T-helper 9 cell (primary cell): ENCODE data around the gene SPRY2.
"Not testable (repeated sequence)": the region's sequence is repeated elsewhere in the genome, so short reads cannot be mapped to it uniquely, and the experiment has no call there.

Source experiments
- DNase-seq: peaks from one replicate; pipeline ENCODE4 v3.0.0-alpha.2; 2020

The SPRY2 gene

DNA sequence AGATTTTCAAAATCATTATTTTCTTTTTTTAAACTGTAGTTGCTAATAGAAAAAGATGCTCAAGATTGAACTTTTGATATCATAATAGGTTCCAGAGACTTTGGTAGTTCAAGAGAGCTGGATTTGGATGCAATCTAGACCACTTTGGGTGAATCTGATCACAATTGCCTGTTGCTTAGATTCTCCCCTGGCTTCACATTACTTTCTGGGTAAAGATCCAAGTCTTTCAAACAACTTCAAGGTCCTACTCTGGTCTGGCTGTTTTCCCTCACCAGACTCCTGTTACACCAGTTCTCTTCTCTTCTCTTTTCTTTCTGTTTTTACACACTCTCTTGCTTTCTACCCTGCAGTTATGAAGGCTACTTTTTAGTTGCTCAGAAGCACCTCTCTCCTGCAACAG, 7.4 kb upstream of the SPRY2 start:
- no peak for DNase-seq

DNA sequence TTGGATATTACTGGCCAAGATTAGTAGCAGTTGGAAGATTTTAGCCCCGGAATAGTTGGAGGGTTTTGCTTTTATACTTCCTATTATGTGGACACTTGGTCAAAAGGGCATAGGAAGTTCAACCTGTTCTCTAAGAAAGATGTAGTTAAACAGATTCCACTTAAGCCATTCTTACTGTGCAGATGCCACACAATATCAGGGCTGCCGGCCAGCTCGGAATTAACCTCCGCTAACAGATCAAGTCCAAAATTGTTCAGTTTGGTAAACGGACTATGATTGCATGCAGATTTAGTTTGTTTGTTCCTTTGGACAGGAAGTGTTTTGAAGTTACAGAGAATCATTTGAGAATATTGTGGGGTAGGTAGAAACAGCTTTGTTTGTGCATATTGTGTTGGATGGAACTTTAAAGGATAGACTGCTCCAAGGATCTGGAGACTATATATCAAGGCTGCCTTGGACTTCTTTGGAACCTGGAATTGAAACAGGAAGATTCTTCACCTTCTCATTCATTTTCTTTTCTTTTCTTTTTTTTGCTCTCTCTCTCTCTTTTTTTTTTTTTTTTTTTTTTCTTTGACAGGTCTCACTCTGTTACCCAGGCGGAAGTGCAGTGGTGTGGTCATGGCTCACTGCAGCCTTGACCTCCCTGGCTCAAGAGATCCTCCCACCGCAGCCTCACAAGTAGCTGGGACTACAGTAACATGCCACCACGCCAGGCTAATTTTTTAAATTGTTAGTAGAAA, 5.0 kb upstream of the SPRY2 start:
- DNase-seq, result no peak

DNA sequence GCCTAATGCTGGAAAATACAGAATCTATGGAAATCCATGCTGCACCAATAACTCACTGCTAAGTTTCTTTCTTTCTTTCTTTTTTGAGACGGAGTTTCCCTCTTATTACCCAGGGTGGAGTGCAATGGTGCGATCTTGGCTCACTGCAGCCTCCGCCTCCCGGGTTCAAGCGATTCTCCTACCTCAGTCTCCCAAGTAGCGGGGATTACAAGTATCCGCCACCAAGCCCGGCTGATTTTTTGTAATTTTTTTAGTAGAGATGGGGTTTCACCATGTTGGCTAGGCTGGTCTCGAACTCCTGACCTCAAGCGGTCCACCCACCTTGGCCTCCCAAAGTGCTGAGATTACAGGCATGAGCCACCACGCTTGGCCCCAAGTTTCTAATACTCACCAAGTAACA, 3.1 kb upstream of the SPRY2 start:
- not testable (repeated sequence) for DNase-seq

DNA sequence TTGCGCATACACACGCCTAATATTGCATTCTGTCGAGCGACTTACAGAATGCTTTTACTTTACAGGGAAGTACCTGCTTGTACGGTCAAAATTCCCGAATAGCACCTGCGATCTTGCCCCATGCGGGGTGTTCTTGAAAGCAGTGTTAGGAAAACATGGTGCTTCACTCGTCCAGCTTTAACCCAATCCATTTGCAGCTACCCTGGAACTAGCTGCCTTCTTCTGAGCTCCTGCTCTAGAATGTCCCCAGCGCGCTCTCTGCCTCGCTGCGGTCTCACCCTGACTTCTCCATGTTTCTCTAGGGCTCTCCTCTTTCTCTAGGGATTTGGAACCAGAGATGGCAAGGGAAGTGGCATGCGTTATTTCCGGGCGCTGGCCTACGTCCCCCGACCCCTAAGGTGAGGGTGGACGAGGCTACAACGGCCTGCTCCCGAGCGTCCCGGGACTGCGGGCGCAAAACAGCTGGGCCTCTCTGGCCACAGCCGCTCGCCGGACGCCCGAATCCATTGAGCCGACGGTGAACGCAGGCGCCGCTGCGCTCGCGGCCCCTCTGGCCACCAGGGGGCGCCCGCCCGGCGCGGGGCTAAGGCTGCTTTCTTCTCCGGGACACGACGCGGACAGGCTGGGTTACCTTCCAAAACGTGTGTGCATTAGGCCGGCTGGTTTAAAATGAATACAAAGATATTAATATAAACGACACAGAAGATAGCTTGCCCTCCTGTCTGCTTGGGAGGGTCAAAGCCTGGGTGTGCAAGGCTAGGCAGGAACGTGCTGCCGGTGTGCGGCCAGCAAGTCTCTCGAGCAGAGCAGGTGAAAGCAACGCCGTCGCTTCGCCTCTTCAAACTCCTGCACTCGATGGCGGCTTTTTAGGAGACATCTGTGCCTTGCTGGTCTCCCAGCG, 1.8 kb upstream of the SPRY2 start:
- peak; percentile 37 for DNase-seq

DNA sequence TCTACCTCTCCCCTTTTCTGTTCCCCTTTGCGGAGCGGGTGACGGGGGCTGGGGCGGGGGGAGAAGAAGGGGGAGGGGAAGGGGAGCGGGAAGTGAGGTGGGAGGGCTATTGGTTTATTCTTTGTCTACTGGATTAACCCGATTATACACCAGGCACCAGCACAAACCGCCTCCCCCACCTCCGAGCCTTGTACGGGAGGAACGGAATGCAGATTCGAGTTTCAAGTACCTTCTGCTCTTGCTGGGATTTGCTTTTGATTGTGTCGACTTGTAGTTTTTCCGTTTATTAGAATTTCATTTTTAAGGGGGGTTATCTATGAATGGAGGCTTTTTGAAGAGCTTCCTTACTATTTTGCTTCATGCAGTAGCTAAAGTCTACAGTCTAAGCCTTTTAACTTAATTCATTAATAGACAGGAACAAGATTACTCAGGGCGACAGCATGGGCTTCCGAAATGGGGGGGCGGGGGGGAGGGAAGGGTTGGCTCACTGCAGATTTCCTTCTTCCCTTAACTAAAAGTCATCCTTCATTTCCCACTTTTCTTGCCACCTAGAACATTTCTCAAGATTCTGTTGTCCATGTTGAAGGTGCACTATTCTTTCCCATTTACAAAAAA, 937 bp upstream of the SPRY2 start:
- no peak for DNase-seq

DNA sequence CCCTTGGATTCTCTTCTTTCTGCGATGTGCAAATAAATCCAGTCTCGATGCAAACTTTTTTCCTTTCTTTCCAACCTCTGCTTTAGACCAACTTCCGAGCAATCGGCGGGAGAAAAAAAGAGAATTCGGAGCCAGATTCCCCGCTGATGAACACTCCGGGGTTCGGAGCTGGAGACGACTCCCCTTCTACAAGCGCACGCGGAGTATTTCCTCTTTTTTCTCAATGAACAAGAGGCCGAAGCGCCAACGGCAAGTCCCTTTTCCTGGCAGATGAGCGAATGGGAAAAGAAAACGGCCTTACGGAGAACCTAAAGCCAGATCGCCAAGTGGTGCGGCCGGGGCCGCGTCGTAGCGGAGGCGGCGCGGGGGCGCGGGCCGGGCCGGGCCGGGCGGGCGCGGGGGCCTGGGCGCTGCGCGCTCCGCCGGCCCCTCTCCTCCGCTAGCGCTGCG, 250 bp downstream of the SPRY2 start:
- DNase-seq, result no peak

DNA sequence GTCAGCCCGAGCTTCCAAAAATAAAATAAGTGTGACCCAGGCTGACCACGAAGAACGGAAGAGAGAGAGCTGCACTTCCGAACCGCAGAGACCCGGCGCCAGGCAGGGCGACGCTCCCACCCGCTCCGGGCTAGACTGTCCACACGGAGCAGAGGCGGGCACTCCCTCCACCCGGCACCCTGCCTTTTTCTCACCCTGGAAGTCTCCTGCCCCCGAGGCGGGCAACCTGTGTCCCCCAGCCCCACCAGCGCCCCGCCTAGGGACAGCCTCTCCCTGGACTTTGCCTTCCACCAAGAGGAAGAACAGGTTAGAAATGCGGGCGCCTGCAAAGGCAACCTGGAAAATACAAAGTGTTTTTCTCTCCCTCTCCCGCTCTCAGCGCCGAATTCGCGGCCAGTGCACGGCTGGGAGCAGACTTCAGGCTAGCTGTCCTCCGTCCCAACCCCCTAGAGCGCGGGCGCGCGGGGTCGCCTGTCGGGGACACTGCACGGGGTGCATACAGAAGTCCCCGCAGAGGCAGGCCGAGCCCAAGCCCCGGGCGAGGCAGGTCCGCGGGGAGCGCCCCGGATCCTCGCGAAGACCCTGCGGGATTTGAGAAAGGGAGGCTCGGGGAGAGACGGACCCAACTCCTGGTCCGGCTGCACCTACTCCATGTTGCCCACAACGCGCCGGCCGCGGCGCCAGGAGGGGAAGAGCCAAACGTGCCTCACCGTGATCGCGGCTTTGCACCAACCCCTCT, 845 bp downstream of the SPRY2 start:
- no peak for DNase-seq

DNA sequence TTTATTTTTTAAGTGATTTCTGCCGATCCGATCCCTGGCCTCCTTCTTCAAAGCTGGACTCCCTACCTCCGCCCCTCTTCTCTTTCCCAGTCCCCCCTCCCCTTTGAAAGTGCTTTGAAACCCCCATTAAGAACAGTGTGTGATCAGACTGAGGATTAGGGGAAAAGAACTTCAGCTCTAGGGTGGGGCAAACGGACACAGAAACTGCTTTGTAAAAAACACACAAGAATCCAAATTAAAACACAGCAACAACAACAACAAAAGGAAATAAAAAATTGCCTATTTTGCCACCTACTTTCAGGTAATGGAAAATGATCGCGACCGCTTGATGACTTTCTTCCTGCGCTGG, 1.4 kb downstream of the SPRY2 start:
- no peak for DNase-seq

DNA sequence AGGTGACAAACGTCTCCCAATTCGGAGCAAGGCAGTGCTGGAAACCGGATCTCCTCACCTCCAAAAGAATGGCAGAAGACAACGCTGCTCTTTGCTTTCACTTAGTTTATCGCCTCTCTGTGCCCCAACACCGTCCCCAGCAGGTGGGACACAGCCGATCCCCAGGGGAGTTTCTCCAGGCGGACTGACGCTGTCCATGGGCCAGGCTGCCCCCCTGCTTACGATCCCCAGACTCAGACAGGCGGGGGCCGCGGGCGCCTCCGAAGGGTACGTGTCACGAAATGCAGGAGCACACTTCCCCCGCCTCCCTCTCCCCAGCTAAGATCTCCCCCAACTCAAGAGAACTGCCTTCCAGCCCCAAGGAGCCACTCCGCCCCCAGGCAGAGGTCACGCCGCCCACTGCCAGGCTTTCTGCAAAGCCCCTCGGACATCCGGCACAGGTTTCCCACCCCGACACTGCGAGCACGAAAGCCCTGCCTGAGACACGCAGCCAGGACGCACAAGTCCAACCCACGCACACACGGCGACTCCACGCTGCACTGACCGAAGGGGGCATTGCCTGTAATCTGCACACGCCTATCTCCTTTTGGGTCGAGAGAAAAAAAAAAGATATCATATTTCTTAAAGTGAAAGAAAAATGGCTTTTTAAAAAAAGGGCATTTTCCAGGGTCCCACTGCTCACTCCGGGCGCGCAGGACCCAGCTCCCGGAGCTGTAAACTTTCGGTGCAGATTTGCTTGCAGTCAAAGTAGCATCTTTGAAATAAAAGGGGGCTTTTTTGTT, 2.0 kb downstream of the SPRY2 start:
- DNase-seq, result no peak

DNA sequence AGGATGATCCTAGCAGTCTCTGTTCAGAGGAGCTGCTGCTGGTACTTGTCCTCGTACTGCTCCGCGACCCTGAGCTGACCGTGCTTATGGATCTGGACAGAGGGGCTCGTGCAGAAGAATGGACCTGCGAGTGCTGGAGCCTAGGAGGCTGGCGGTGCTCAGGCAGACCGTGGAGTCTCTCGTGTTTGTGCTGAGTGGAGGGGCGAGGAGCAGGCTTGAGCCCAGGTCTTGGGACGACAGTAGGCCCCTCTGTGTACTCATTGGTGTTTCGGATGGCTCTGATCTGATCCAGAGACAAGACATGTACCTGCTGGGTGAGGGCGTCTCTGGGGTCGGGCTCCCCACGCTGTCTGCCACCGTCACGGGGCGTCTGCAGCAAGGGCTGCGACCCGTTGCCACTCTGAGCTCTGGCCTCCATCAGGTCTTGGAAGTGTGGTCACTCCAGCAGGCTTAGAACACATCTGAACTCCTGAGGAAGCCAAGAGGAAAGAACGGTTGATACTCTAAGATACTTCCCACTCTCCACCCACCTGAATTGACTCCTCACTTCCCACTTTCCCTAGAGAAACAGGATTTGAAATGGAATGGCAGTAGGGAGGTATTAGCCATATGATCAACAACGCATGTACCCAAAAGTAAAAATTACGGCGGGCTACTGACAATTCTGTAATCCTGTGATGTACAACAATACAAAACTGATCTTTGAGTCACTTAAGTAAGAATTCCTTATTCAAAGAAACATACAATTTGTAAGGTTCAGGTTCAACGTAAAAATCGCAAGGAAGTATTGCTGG, 3.4 kb downstream of the SPRY2 start:
- DNase-seq, result no peak

DNA sequence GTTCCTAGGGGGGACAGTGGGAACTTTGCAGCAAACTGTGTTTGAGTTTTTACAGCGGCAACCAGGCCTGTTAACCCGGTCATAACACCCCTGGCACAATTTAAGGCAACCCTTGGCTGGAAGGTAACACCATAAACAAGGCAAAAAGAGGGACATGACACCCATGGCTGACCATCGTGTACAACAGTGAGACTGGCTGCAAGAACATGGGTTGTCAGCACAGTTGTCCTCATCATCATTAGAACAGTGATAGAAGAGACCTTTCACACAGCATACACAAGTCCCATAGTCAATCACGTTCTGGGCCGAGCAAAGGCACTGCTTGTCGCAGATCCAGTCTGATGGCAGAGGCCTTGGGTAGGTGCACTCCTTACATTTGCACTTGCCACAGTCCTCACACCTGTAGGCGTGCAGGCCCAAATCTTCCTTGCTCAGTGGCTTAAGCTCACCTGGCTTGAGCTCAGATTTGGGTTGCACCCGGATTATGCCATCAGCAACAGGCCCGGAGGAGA, 4.1 kb downstream of the SPRY2 start:
- DNase-seq, result no peak

DNA sequence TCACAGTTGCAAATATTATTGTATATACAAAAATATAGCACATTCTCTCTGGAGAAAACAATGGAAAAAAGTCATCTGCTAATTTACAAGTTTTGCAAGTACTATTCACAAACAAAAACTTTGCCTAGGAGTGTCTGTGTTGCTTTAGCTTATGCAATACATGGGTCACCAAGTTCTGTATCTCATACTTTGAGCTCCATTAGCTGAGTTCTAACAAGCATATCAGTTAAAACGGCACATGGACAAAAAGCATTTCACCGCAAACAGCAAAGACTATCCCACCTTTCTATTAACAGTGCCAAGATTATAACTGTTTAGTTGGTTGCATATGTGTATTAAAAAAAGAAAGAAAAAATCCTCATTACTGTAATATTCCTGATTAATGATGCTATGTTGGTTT, 4.6 kb downstream of the SPRY2 start:
- no peak for DNase-seq

DNA sequence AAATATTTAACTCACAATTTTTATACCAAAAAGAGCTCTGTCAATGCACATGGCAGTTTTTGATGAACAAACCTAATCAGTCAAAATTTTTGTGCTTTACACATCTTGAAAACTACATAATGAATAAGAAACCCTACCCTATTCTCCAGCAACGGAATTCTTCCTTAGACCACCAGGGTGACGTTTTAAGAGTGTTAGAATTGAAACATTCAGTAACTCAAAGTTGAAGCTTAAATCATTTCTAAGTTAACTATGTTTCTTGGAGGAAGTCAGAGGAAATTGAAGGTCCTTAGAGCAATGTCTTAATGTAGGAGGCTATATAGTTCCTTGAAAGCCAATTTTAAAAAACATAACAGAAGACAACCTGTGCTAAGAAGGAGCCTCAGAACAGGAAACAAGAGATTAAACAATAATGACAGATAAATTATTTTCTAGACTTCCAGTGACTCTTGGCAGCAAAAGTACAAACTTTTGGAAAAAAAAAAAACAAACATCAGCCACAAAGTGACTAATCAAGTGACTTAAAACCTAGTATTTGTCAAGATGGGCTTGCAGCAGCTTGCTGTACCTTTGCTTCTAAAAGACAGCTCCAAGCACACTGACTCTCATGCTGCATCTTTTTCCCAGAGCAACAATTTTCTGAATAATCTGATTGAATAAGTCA, 6.2 kb downstream of the SPRY2 start:
- DNase-seq, result no peak

DNA sequence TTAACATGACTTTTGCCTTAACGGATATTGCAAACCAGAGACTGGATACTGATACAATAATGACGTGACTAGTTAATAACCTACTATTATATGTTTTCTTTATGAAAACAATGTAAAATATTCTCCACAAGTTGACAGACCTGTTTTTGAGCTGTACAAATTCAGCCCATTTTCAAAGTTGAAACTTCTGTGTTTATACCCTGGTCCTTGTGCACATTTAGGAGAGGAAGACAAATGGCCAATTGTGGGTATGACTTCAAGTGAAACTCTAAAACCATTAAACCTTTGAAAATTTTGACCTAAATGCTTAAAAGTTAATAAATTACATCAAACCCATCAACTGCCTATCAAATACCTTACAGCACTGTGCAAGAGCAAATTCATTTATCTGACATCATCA, 8.9 kb downstream of the SPRY2 start:
- DNase-seq, result no peak

DNA sequence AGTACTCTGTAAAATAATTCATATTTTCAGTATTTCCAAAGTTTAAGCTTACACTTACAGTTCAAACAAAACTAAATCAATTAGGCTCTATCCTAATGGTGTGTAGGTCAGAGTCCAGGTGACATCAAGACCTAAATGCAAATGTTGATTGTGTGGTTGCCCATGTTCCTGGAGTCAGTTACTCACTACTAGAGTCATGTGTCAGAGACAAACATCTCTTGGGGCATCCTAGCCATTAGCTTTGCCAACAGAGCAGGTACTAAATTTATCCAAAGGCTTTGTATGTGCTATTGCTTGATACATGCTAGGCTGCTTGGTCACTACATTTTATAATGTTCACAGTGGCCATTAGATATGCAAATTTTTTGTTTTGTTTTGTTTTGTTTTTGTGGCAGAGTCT, 11.7 kb downstream of the SPRY2 start:
- DNase-seq, result no peak

DNA sequence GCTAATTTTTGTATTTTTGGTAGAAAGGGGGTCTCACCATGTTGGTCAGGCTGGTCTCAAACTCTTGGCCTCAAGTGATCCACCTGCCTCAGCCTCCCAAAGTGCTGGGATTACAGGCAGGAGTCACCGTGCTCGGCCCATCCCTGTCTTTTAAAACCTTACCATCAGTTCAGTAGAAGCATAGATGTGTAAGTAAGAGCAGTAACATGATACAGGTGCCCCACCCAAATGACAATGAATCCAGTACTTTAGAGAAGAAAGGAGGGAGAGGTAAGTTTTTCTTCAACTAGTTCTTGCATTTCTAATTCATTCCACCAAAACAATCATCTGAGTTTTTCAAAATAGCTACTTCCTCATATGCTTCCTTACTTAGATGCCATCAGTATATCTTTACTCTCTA, 21.9 kb downstream of the SPRY2 start:
- no peak for DNase-seq

DNA sequence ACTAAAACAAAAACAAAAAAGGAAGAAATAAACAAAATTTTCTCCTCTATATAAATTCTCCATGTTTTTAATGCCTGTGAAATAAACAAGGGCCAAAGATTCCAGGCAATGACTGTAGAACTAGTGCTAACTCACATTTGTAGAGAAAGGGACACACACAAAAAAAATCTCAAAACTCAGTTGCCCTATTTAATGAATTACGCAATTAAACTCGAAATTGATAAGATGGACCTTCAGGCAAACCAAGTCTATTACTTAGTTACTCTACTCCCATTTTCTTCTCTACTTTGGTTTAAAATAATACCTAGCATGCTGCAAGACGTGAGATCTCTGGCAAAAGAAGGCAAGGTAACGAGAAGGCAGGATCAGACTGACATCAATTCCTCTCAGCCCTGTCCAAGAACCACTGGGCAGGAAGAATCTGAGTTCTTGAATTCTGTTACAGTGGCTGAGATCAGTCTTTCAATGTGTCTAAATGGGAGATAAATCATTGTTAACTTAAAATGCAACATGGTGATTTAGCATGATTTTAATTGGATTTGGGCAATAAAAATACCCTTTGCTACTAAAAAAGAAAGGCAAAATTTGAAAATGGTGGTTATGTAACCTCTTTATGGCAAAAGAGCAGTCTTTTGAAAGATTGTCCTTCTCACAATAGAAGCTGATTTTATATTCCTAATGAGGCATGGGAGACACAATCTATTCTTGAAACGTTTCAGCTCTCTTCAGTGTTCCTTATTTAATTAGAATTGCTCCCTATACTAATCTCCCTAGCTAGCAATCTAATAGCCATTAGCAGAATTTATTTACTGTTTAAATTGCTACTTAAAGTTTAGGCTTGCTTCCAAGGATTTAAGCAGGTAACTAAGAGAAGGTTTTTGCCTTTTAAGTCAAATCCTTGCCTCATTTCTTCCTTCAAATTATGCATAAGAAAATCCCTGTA, 25.9 kb downstream of the SPRY2 start:
- DNase-seq, result no peak

DNA sequence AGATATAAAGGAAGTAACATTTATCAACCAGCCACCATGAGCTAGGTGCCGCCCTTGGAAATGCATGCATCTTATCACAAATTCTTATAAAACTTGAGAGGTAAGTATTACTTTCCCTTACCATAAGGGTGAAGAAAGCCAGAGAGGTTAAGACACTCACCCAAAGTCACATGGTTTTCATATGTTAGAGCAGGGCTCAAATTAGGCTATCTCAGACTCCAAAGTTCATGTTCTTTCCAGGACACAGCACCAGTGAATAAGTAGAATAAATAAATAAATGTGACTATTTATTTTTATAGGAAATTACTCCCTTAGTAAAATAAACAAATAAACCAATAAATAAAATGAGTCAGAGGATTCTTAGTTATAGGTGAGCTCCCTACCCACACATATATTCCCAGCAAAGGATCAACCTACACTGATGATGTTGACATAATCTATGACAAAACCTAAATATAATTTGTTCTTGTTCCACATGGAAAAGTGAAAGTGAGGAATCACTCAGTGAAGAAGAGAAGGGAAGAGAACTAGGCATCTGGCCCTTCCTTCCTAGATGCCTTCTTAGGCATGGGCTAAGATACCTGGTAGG, 27.2 kb downstream of the SPRY2 start:
- DNase-seq, result no peak

DNA sequence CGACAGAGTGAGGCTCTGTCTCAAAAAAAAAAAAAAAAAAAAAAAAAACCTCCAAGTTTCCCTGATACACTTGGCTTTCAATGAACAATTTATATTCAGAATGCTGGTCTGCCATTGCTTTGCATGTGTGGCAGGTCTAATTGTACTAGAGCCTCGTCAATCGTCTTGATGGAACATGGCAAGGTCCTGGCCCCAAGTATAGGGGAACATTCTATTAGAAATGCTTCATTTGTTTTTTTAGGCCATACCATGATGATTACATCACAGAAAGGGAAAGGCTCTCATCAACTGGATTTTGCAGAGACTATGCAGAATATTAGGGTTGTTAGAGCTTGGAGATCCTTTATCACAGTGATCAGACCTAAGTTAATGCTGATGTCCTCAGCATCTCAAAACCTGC, 28.0 kb downstream of the SPRY2 start:
- DNase-seq, result no peak
